Measurements from ENCODE around the gene KRTAP16-1. TPM values are rescaled to one million over a fixed set of nuclear protein-coding genes. Genes with fewer than 3 reads are reported as not detected.
"Not testable (repeated sequence)": the region's sequence is repeated elsewhere in the genome, so short reads cannot be mapped to it uniquely, and the experiment has no call there.

KRTAP16-1 gene
- polyA plus RNA-seq, 4 donors = not detected

- no peak for DNase-seq
- H3K27ac ChIP-seq (ENCODE audit: low read depth in 1 of 3, low read length in 2 of 3) = no peak overlapping the region
- FAIRE-seq = no peak
- H3K4me1 ChIP-seq (ENCODE audit: control insufficient read depth in 3 of 3, insufficient read depth in 2 of 3, low read depth in 1 of 3, low read length in 2 of 3) = no peaks in the 10 kb centered on the region
- H3K27me3 ChIP-seq (ENCODE audit: control insufficient read depth in 3 of 3, insufficient read depth in 3 of 3, low read length in 3 of 3) = peaks cover 0 to 10% (median 3%) of the 10 kb centered on the region in 3 donors
- H3K36me3 ChIP-seq (ENCODE audit: control insufficient read depth in 3 of 3, insufficient read depth in 2 of 3, low read depth in 1 of 3, low read length in 3 of 3) = no peaks in the 10 kb centered on the region
- WGBS, 3 donors = 86 to 90% (median 87%) methylated on average over 19 to 20 of the region's 20 CpGs
- H3K9me3 ChIP-seq (ENCODE audit: control insufficient read depth in 2 of 2, insufficient read depth in 1 of 2, low read depth in 1 of 2, low read length in 1 of 2) = no peaks in the 10 kb centered on the region
- no peak overlapping the region for H3K4me3 ChIP-seq (ENCODE audit: low read depth in 1 of 3, low read length in 3 of 3)
These were observed 10.5 kb downstream of the KRTAP16-1 start for GRCh38 chr17:41298458-41299135.

- H3K9me3 ChIP-seq (ENCODE audit: control insufficient read depth in 2 of 2, insufficient read depth in 1 of 2, low read depth in 1 of 2, low read length in 1 of 2) = no peaks in the 10 kb centered on the region
- H3K27me3 ChIP-seq (ENCODE audit: control insufficient read depth in 3 of 3, insufficient read depth in 3 of 3, low read length in 3 of 3) = peaks cover 0 to 5% (median 4%) of the 10 kb centered on the region in 3 donors
- no peak for DNase-seq
- WGBS, 3 donors = 59 to 79% (median 68%) methylated on average over 1 of the region's 1 CpG
- no peaks in the 10 kb centered on the region for H3K36me3 ChIP-seq (ENCODE audit: control insufficient read depth in 3 of 3, insufficient read depth in 2 of 3, low read depth in 1 of 3, low read length in 3 of 3)
- no peak overlapping the region for H3K4me3 ChIP-seq (ENCODE audit: low read depth in 1 of 3, low read length in 3 of 3)
- no peak overlapping the region for H3K27ac ChIP-seq (ENCODE audit: low read depth in 1 of 3, low read length in 2 of 3)
- H3K4me1 ChIP-seq (ENCODE audit: control insufficient read depth in 3 of 3, insufficient read depth in 2 of 3, low read depth in 1 of 3, low read length in 2 of 3) = no peaks in the 10 kb centered on the region
- no peak for FAIRE-seq
These were observed 12.3 kb downstream of the KRTAP16-1 start for GRCh38 chr17:41296846-41297245.

- Histone ChIP-seq H3K27ac (ENCODE audit: low read depth in 1 of 3, low read length in 2 of 3) (no peak overlapping the region), H3K4me1 (ENCODE audit: control insufficient read depth in 3 of 3, insufficient read depth in 2 of 3, low read depth in 1 of 3, low read length in 2 of 3) (no peaks in the 10 kb centered on the region), H3K36me3 (ENCODE audit: control insufficient read depth in 3 of 3, insufficient read depth in 2 of 3, low read depth in 1 of 3, low read length in 3 of 3) (no peaks in the 10 kb centered on the region), H3K27me3 (ENCODE audit: control insufficient read depth in 3 of 3, insufficient read depth in 3 of 3, low read length in 3 of 3) (peaks cover 0 to 7% (median 0%) of the 10 kb centered on the region in 3 donors), H3K9me3 (ENCODE audit: control insufficient read depth in 2 of 2, insufficient read depth in 1 of 2, low read depth in 1 of 2, low read length in 1 of 2) (no peaks in the 10 kb centered on the region), H3K4me3 (ENCODE audit: low read depth in 1 of 3, low read length in 3 of 3) (no peak overlapping the region)
- DNase-seq (no peak), FAIRE-seq (no peak)
- WGBS, 3 donors = 60 to 74% (median 70%) methylated on average over 1 of the region's 1 CpG
These were observed 15.1 kb downstream of the KRTAP16-1 start for GRCh38 chr17:41294016-41294415.

GRCh38 chr17:41287050-41287449 is 22.1 kb downstream of the KRTAP16-1 start:
- no peaks in the 10 kb centered on the region for H3K4me1 ChIP-seq (ENCODE audit: control insufficient read depth in 3 of 3, insufficient read depth in 2 of 3, low read depth in 1 of 3, low read length in 2 of 3)
- H3K27me3 ChIP-seq (ENCODE audit: control insufficient read depth in 3 of 3, insufficient read depth in 3 of 3, low read length in 3 of 3) = peaks cover 0 to 4% (median 2%) of the 10 kb centered on the region in 3 donors
- DNase-seq (no peak), FAIRE-seq (no peak)
- H3K4me3 ChIP-seq (ENCODE audit: low read depth in 1 of 3, low read length in 3 of 3) = no peak overlapping the region
- H3K27ac ChIP-seq (ENCODE audit: low read depth in 1 of 3, low read length in 2 of 3) = no peak overlapping the region
- WGBS, 3 donors = 43 to 69% (median 53%) methylated on average over 3 of the region's 3 CpGs
- no peaks in the 10 kb centered on the region for H3K36me3 ChIP-seq (ENCODE audit: control insufficient read depth in 3 of 3, insufficient read depth in 2 of 3, low read depth in 1 of 3, low read length in 3 of 3)
- H3K9me3 ChIP-seq (ENCODE audit: control insufficient read depth in 2 of 2, insufficient read depth in 1 of 2, low read depth in 1 of 2, low read length in 1 of 2) = no peaks in the 10 kb centered on the region

GRCh38 chr17:41284546-41284945 is 24.6 kb downstream of the KRTAP16-1 start:
- Histone ChIP-seq H3K4me3 (ENCODE audit: low read depth in 1 of 3, low read length in 3 of 3) (no peak overlapping the region), H3K36me3 (ENCODE audit: control insufficient read depth in 3 of 3, insufficient read depth in 2 of 3, low read depth in 1 of 3, low read length in 3 of 3) (no peaks in the 10 kb centered on the region), H3K9me3 (ENCODE audit: control insufficient read depth in 2 of 2, insufficient read depth in 1 of 2, low read depth in 1 of 2, low read length in 1 of 2) (no peaks in the 10 kb centered on the region), H3K27ac (ENCODE audit: low read depth in 1 of 3, low read length in 2 of 3) (no peak overlapping the region), H3K27me3 (ENCODE audit: control insufficient read depth in 3 of 3, insufficient read depth in 3 of 3, low read length in 3 of 3) (peaks cover 0 to 2% (median 2%) of the 10 kb centered on the region in 3 donors), H3K4me1 (ENCODE audit: control insufficient read depth in 3 of 3, insufficient read depth in 2 of 3, low read depth in 1 of 3, low read length in 2 of 3) (no peaks in the 10 kb centered on the region)
- DNase-seq (no peak), FAIRE-seq (no peak)
- 30 to 37% (median 33%) methylated on average over 2 of the region's 2 CpGs for WGBS, 3 donors

GRCh38 chr17:41284043-41284442 is 25.1 kb downstream of the KRTAP16-1 start:
- Histone ChIP-seq H3K4me3 (ENCODE audit: low read depth in 1 of 3, low read length in 3 of 3) (no peak overlapping the region), H3K36me3 (ENCODE audit: control insufficient read depth in 3 of 3, insufficient read depth in 2 of 3, low read depth in 1 of 3, low read length in 3 of 3) (no peaks in the 10 kb centered on the region), H3K27me3 (ENCODE audit: control insufficient read depth in 3 of 3, insufficient read depth in 3 of 3, low read length in 3 of 3) (peaks cover 0 to 2% (median 2%) of the 10 kb centered on the region in 3 donors), H3K9me3 (ENCODE audit: control insufficient read depth in 2 of 2, insufficient read depth in 1 of 2, low read depth in 1 of 2, low read length in 1 of 2) (no peaks in the 10 kb centered on the region), H3K27ac (ENCODE audit: low read depth in 1 of 3, low read length in 2 of 3) (no peak overlapping the region), H3K4me1 (ENCODE audit: control insufficient read depth in 3 of 3, insufficient read depth in 2 of 3, low read depth in 1 of 3, low read length in 2 of 3) (no peaks in the 10 kb centered on the region)
- FAIRE-seq = no peak
- WGBS, 3 donors = 50 to 76% (median 53%) methylated on average over 3 of the region's 3 CpGs
- DNase-seq = no peak

GRCh38 chr17:41278176-41278955 is 30.7 kb downstream of the KRTAP16-1 start:
- Histone ChIP-seq H3K4me3 (ENCODE audit: low read depth in 1 of 3, low read length in 3 of 3) (no peak overlapping the region), H3K4me1 (ENCODE audit: control insufficient read depth in 3 of 3, insufficient read depth in 2 of 3, low read depth in 1 of 3, low read length in 2 of 3) (no peaks in the 10 kb centered on the region), H3K9me3 (ENCODE audit: control insufficient read depth in 2 of 2, insufficient read depth in 1 of 2, low read depth in 1 of 2, low read length in 1 of 2) (no peaks in the 10 kb centered on the region), H3K36me3 (ENCODE audit: control insufficient read depth in 3 of 3, insufficient read depth in 2 of 3, low read depth in 1 of 3, low read length in 3 of 3) (no peaks in the 10 kb centered on the region), H3K27me3 (ENCODE audit: control insufficient read depth in 3 of 3, insufficient read depth in 3 of 3, low read length in 3 of 3) (peaks cover 0 to 5% (median 0%) of the 10 kb centered on the region in 3 donors), H3K27ac (ENCODE audit: low read depth in 1 of 3, low read length in 2 of 3) (no peak overlapping the region)
- 83 to 88% (median 84%) methylated on average over 3 of the region's 3 CpGs for WGBS, 3 donors
- FAIRE-seq = no peak
- DNase-seq = no peak

GRCh38 chr17:41275648-41276190 is 33.4 kb downstream of the KRTAP16-1 start, which contains the start of gene KRTAP9-7:
KRTAP9-7 (plus strand) TSS chr17:41275698; CDS start chr17:41275698, 0 bp downstream.
- DNase-seq, FAIRE-seq: not testable (repeated sequence)

More at GRCh38 chr17:41275648-41276190, 33.4 kb downstream of the KRTAP16-1 start, which contains the start of gene KRTAP9-7:
- H3K27me3 ChIP-seq (ENCODE audit: control insufficient read depth in 3 of 3, insufficient read depth in 3 of 3, low read length in 3 of 3); H3K4me3 ChIP-seq (ENCODE audit: low read depth in 1 of 3, low read length in 3 of 3); H3K9me3 ChIP-seq (ENCODE audit: control insufficient read depth in 2 of 2, insufficient read depth in 1 of 2, low read depth in 1 of 2, low read length in 1 of 2); H3K4me1 ChIP-seq (ENCODE audit: control insufficient read depth in 3 of 3, insufficient read depth in 2 of 3, low read depth in 1 of 3, low read length in 2 of 3); H3K27ac ChIP-seq (ENCODE audit: low read depth in 1 of 3, low read length in 2 of 3); H3K36me3 ChIP-seq (ENCODE audit: control insufficient read depth in 3 of 3, insufficient read depth in 2 of 3, low read depth in 1 of 3, low read length in 3 of 3): not testable (repeated sequence)
- 16 to 77% (median 38%) methylated on average over 3 of the region's 3 CpGs for WGBS, 3 donors
